ENCODE data around the gene GJB3.
"Not testable (repeated sequence)": the region's sequence is repeated elsewhere in the genome, so short reads cannot be mapped to it uniquely, and the experiment has no call there.

The GJB3 gene

GRCh38 chr1:34781071-34781843, at the start of gene GJB3:
GJB3 (plus strand) TSS chr1:34781214; CDS start chr1:34784763, 3,549 bp downstream.
- no peak for DNase-seq (ENCODE audit: low read depth)

DNA sequence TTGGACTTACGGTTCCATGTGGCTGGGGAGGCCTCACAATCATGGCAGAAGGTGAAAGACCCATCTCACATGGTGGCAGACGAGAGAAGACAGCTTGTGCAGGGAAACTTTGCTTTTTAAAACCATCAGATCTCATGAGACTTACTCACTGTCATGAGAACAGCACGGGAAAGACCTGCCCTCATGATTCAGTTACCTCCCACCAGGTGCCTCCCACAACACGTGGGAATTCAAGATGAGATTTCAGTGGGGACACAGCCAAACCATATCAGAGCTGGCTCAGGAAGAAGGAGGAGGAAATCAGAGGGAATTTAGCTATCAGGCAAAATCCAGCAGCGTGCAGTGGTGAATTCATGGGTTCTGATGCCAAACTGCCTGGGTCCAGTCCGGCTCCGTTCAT, 48.2 kb upstream of the GJB3 start:
- not testable (repeated sequence) for DNase-seq (ENCODE audit: low read depth)

GRCh38 chr1:34736692-34737091, 44.3 kb upstream of the GJB3 start:
- DNase-seq (ENCODE audit: low read depth): no peak

- not testable (repeated sequence) for DNase-seq (ENCODE audit: low read depth)
These were observed 43.8 kb upstream of the GJB3 start for GRCh38 chr1:34737236-34737635.

- DNase-seq (ENCODE audit: low read depth): no peak
These were observed 41.4 kb upstream of the GJB3 start for GRCh38 chr1:34739613-34740012.

- no peak for DNase-seq (ENCODE audit: low read depth)
These were observed 40.7 kb upstream of the GJB3 start for GRCh38 chr1:34740161-34740868.

- no peak for DNase-seq (ENCODE audit: low read depth)
These were observed 38.2 kb upstream of the GJB3 start for GRCh38 chr1:34742667-34743270.

- DNase-seq (ENCODE audit: low read depth): no peak
These were observed 37.2 kb upstream of the GJB3 start for GRCh38 chr1:34743775-34744174.

DNA sequence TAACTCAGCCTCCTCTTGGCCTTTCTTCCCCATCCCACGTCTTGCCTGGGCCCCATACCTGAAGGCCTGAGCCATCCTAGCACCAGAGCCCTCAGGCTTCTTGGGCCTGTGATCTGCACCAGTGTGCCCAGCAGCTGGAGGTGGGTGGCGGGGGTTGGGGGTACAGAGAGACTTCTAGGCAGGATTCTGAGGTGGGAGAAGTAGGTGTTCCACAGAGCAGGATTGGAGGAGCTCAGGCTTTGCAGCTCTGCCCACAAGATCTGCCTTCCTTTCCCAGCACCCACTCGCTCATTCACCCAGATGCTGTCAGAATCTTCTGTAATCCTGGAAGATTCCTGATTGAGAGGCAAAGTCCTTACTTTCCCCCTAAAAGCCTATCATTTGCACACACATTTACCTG, 36.2 kb upstream of the GJB3 start:
- DNase-seq (ENCODE audit: low read depth): no peak

DNA sequence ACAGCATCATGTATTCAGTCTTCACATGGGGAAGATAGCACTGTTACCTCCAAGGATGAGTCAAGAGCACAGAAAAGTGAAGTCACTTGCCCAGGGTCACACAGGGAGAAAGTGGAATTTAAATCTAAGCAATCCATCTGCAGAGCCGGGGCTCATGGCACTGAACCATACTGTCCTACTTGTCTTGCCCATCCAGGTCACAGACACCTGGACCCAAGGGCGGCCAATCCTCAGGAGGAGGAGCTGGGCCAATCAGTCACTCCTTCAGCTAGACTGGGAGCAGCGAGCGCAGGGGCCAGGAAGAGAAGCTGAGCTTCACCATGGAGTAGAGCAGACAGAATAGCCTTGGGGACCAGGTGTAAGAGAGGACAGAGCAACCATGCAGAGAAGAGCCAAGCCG, 35.3 kb upstream of the GJB3 start:
- DNase-seq (ENCODE audit: low read depth): no peak

DNA sequence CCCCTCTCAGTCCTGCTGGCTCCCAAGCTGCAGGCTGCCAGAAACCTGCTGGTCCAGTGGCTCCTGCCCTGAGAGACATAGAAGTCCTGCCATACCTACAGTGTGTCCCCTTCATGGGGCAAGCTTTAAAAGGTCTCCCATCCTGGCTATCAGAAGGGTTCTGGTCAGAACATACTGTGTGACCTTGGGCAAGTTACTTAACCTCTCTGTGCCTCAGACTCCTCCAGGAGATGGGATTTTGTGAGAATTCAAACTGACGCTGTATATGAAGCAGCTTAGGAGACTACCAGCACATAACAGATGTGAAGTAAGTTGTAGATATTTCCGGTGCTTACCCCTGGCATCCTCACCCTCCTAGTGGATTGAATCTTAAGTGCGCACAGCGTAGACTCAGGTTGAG, 34.9 kb upstream of the GJB3 start:
- DNase-seq (ENCODE audit: low read depth): no peak

DNA sequence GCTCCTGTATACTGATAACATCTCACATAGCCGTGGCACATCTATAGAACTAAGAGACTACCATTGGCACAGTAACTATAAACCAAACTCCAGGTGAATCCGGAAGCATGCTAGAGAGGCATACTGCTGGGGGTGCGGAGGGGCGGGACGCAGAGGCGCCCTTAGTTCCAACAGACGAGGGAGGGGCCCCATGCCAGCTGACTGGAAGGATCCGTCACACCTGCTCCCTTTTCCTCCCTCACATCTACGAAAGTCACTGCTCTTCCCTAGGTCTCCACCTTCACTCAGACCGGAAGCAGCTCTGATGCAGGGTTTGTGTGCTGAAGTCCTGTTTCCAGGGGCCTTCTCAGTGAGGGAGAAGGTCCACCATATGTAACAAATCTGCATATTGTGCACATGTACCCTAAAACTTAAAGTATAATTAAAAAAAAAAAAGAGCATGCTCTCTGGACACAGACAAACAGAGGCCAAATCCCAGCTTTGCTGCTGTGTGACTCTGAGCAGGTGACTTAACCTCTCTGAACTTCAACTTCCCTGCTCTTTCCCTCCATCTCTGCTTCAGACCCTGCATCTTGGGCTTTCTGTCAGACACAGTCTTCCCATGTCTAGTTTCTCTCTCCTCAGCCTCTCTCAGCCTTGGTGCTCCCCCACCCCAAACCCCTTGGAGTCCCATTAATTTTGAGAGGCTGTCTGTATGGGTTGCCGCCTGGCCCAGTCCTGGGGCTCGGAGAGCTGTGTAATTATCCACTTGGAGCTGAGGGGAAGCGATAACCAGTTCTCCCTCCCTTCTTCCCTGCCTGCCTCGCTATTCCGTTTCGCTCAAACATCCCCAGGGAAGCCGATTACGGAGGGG, 34.0 kb upstream of the GJB3 start:
- no peak for DNase-seq (ENCODE audit: low read depth)

GRCh38 chr1:34747638-34747941, 33.4 kb upstream of the GJB3 start:
- no peak for DNase-seq (ENCODE audit: low read depth)

GRCh38 chr1:34749992-34750391, 31.0 kb upstream of the GJB3 start:
- DNase-seq (ENCODE audit: low read depth): no peak

DNA sequence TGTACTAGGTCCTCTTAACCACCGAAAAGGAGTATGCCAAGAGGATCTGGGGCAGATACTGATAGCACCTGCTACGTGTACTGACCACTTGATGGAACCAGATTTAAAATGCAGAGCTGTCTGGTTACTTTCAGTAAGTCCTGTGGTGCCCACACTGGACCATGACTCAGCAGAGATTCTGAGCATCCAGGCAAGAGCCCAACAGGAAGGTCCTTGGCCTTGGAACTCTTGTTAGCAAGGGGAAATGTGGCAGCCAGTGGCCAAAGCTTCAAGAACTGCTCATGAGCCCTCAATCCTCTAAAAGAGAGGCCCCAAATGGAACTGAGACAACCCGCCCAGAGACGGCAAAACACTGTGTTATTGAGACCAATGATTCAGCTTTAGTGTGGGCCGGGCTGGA, 30.4 kb upstream of the GJB3 start:
- DNase-seq (ENCODE audit: low read depth): no peak

- DNase-seq (ENCODE audit: low read depth): no peak
These were observed 27.9 kb upstream of the GJB3 start for GRCh38 chr1:34753163-34753562.

DNA sequence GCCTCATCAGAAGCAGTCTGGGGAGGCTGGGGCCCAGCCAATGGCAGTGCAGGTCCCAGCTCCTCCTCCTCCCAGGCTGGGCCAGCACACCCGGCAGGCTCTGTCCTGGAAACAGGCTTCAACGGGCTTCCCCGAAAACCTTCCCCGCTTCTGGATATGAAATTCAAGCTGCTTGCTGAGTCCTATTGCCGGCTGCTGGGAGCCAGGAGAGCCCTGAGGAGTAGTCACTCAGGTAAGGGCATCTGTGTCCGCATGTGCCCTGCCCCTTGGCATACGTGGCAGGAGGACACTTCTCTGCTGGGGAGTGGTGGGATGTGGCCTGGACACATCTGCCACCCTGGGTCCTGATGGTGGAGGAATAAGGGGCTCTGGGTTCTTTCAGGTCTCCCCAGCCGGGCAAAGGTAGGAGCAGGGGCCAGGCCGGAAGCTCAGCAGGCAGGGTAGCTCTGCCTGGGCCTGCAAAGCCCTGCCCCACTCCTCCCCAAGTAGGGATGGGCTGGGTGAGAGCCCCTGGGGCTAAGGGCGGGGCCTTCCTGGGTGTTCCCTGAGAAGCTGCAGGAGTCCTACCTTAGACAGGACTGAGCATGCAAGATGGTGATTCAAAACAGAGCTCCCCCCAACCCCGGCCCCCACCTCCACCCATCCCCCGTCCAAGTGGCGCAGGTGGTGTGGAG, 25.9 kb upstream of the GJB3 start, which contains the start of gene GJB5:
TSS of gene GJB5 (plus strand) at position 84 of the 674 bp plus-strand sequence. CDS start 2,284 bp downstream, outside the sequence.
- no peak for DNase-seq (ENCODE audit: low read depth)

GRCh38 chr1:34755961-34756360, 25.1 kb upstream of the GJB3 start:
- no peak for DNase-seq (ENCODE audit: low read depth)

GRCh38 chr1:34757386-34757785, 23.6 kb upstream of the GJB3 start:
- DNase-seq (ENCODE audit: low read depth): no peak

GRCh38 chr1:34758751-34759150, 22.3 kb upstream of the GJB3 start:
- DNase-seq (ENCODE audit: low read depth): no peak

- no peak for DNase-seq (ENCODE audit: low read depth)
These were observed 21.3 kb upstream of the GJB3 start, which contains the start of gene GJB4 for GRCh38 chr1:34759503-34760357. GJB4 (plus strand) TSS chr1:34759740; CDS start chr1:34761255, 1,515 bp downstream.
